Measurements from ENCODE around the gene LDHAL6A. TPM values are rescaled to one million over a fixed set of nuclear protein-coding genes. Genes with fewer than 3 reads are reported as not detected.

LDHAL6A gene
- total RNA-seq, 1 donor from 2014 or later, result not detected

DNA sequence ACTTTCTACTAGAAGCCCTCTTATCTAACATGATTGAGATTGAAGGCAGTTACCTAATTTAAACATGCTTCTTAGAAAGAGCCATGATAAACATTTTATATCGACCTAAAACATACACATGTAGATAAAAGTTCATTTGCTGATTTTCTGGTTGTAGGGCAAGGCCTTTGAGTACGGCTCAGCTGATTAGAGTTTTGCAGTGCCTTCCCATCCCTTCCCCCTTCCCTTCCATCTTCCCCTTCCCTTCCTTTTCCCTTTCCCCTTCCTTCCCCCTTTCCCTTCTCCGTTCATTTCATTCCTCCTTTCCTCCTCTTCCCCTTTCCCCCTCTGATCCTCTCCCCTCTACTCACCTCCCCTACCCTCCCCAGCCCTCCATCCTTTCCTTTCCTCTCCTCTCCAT, 39.2 kb upstream of the LDHAL6A start:
- Histone ChIP-seq H2AFZ (ENCODE audit: low read depth, low read length) (no peak overlapping the region), H3K9me3 (ENCODE audit: insufficient read depth, low read depth, low read length) (no peaks in the 10 kb centered on the region), H3K4me3 (ENCODE audit: insufficient read depth, low read depth, low read length) (no peak overlapping the region), H3K36me3 (ENCODE audit: insufficient read depth, low read length) (no peaks in the 10 kb centered on the region), H3K27ac (ENCODE audit: low read depth, low read length) (no peak overlapping the region), H3K4me1 (ENCODE audit: insufficient read depth, low read length) (no peaks in the 10 kb centered on the region), H3K4me2 (ENCODE audit: low read length) (no peak overlapping the region), H3K27me3 (ENCODE audit: insufficient read depth, low read length) (no peaks in the 10 kb centered on the region), H4K20me1 (ENCODE audit: insufficient read depth, low read length) (no peaks in the 10 kb centered on the region), H3K9ac (ENCODE audit: low read length) (no peak overlapping the region), H3K79me2 (ENCODE audit: insufficient read depth, low read length) (no peaks in the 10 kb centered on the region)
- TF ChIP-seq, protein P1, sequence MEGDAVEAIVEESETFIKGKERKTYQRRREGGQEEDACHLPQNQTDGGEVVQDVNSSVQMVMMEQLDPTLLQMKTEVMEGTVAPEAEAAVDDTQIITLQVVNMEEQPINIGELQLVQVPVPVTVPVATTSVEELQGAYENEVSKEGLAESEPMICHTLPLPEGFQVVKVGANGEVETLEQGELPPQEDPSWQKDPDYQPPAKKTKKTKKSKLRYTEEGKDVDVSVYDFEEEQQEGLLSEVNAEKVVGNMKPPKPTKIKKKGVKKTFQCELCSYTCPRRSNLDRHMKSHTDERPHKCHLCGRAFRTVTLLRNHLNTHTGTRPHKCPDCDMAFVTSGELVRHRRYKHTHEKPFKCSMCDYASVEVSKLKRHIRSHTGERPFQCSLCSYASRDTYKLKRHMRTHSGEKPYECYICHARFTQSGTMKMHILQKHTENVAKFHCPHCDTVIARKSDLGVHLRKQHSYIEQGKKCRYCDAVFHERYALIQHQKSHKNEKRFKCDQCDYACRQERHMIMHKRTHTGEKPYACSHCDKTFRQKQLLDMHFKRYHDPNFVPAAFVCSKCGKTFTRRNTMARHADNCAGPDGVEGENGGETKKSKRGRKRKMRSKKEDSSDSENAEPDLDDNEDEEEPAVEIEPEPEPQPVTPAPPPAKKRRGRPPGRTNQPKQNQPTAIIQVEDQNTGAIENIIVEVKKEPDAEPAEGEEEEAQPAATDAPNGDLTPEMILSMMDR (IDR thresholded peaks at IDR 0.05; ENCODE audit: insufficient read depth, low read depth, low read length), result no peak
- no peak for TF ChIP-seq EZH2 (IDR thresholded peaks at IDR 0.05; ENCODE audit: insufficient read depth, low read length)
- Mint-ChIP-seq H3K27me3 (ENCODE audit: low read depth, unreplicated experiment) (no peaks in the 10 kb centered on the region), H3K9me3 (ENCODE audit: unreplicated experiment) (no peaks in the 10 kb centered on the region), H3K36me3 (ENCODE audit: low read depth, unreplicated experiment) (no peaks in the 10 kb centered on the region), H3K27ac (ENCODE audit: unreplicated experiment) (no peak overlapping the region), H3K4me1 (ENCODE audit: low read depth, unreplicated experiment) (no peaks in the 10 kb centered on the region), H3K4me3 (ENCODE audit: unreplicated experiment) (no peak overlapping the region)
- DNase-seq (ENCODE audit: low read depth) (no peak), FAIRE-seq (no peak)

DNA sequence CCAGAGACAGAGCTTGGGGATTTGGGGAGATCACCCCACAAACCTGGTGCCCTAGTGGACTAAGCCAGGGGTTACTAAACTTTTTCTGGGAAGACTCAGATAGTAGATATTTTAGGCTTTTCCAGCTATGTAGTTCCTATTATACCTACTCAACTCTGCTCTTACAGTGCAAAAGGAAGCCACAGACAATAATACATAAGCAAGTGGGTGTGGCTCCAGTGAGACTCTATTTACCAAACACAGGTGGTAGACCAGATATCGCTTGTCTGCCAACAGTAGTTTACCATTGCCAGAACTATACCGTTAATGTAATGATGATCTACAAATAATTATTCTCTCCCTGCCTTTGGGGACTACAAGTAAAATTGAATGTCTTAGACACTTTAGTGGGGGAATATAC, 36.6 kb upstream of the LDHAL6A start:
- Histone ChIP-seq H3K79me2 (ENCODE audit: insufficient read depth, low read length) (no peaks in the 10 kb centered on the region), H3K4me2 (ENCODE audit: low read length) (no peak overlapping the region), H3K9ac (ENCODE audit: low read length) (no peak overlapping the region), H4K20me1 (ENCODE audit: insufficient read depth, low read length) (no peaks in the 10 kb centered on the region), H3K4me1 (ENCODE audit: insufficient read depth, low read length) (no peaks in the 10 kb centered on the region), H3K9me3 (ENCODE audit: insufficient read depth, low read depth, low read length) (no peaks in the 10 kb centered on the region), H3K27me3 (ENCODE audit: insufficient read depth, low read length) (no peaks in the 10 kb centered on the region), H2AFZ (ENCODE audit: low read depth, low read length) (no peak overlapping the region), H3K36me3 (ENCODE audit: insufficient read depth, low read length) (no peaks in the 10 kb centered on the region), H3K4me3 (ENCODE audit: insufficient read depth, low read depth, low read length) (no peak overlapping the region), H3K27ac (ENCODE audit: low read depth, low read length) (no peak overlapping the region)
- Mint-ChIP-seq H3K9me3 (ENCODE audit: unreplicated experiment) (no peaks in the 10 kb centered on the region), H3K4me3 (ENCODE audit: unreplicated experiment) (no peak overlapping the region), H3K36me3 (ENCODE audit: low read depth, unreplicated experiment) (no peaks in the 10 kb centered on the region), H3K27me3 (ENCODE audit: low read depth, unreplicated experiment) (no peaks in the 10 kb centered on the region), H3K4me1 (ENCODE audit: low read depth, unreplicated experiment) (no peaks in the 10 kb centered on the region), H3K27ac (ENCODE audit: unreplicated experiment) (no peak overlapping the region)
- FAIRE-seq (no peak), DNase-seq (ENCODE audit: low read depth) (no peak)
- no peak for TF ChIP-seq EZH2 (IDR thresholded peaks at IDR 0.05; ENCODE audit: insufficient read depth, low read length)
- TF ChIP-seq, protein P1 (IDR thresholded peaks at IDR 0.05; ENCODE audit: insufficient read depth, low read depth, low read length), result no peak

DNA sequence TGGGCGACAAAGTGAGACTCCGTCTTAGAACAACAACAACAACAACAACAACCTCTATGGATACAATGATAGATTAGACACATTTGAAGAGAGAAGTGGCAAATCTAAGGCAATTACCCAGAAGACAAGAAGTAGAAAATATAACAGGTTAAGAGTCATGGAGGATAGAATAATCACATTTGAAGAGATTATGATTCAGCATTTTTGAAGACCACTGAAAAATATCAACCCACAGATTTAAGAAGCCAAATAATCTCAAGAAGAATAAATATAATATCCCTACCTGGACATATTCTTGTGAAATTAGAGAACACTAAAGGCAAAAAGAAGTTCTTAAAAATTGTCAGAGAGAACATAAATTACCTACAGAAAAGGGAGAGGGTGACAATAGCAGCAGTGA, 35.6 kb upstream of the LDHAL6A start:
- Mint-ChIP-seq H3K27me3 (ENCODE audit: low read depth, unreplicated experiment) (no peaks in the 10 kb centered on the region), H3K4me1 (ENCODE audit: low read depth, unreplicated experiment) (no peaks in the 10 kb centered on the region), H3K27ac (ENCODE audit: unreplicated experiment) (no peak overlapping the region), H3K9me3 (ENCODE audit: unreplicated experiment) (no peaks in the 10 kb centered on the region), H3K4me3 (ENCODE audit: unreplicated experiment) (no peak overlapping the region), H3K36me3 (ENCODE audit: low read depth, unreplicated experiment) (no peaks in the 10 kb centered on the region)
- H3K27me3 ChIP-seq (ENCODE audit: insufficient read depth, low read length), result no peaks in the 10 kb centered on the region
- no peaks in the 10 kb centered on the region for H3K36me3 ChIP-seq (ENCODE audit: insufficient read depth, low read length)
- no peak overlapping the region for H2AFZ ChIP-seq (ENCODE audit: low read depth, low read length)
- no peaks in the 10 kb centered on the region for H3K4me1 ChIP-seq (ENCODE audit: insufficient read depth, low read length)
- DNase-seq (ENCODE audit: low read depth), result no peak
- TF ChIP-seq, protein P1 (IDR thresholded peaks at IDR 0.05; ENCODE audit: insufficient read depth, low read depth, low read length), result no peak
- no peak for TF ChIP-seq EZH2 (IDR thresholded peaks at IDR 0.05; ENCODE audit: insufficient read depth, low read length)
- no peak for FAIRE-seq
- H3K9ac ChIP-seq (ENCODE audit: low read length), result no peak overlapping the region
- H3K9me3 ChIP-seq (ENCODE audit: insufficient read depth, low read depth, low read length), result no peaks in the 10 kb centered on the region
- no peak overlapping the region for H3K4me3 ChIP-seq (ENCODE audit: insufficient read depth, low read depth, low read length)
- H3K79me2 ChIP-seq (ENCODE audit: insufficient read depth, low read length), result no peaks in the 10 kb centered on the region
- no peak overlapping the region for H3K4me2 ChIP-seq (ENCODE audit: low read length)
- H4K20me1 ChIP-seq (ENCODE audit: insufficient read depth, low read length), result no peaks in the 10 kb centered on the region
- no peak overlapping the region for H3K27ac ChIP-seq (ENCODE audit: low read depth, low read length)
